ENCODE results near the gene TSPAN7. TPM values are rescaled to one million over a fixed set of nuclear protein-coding genes. Genes with fewer than 3 reads are reported as not detected.

TSPAN7 gene
- total RNA-seq, 1 experiment from 2014 or later, result not detected

- Mint-ChIP-seq H3K27ac (ENCODE audit: low read depth, unreplicated experiment) (no peak overlapping the region), H3K36me3 (ENCODE audit: insufficient read depth, unreplicated experiment) (no peaks in the 10 kb centered on the region), H3K9me3 (ENCODE audit: unreplicated experiment) (no peaks in the 10 kb centered on the region), H3K4me1 (ENCODE audit: insufficient read depth, unreplicated experiment) (no peaks in the 10 kb centered on the region), H3K27me3 (ENCODE audit: insufficient read depth, unreplicated experiment) (peaks cover 60% of the 10 kb centered on the region), H3K4me3 (ENCODE audit: unreplicated experiment) (no peak overlapping the region)
- no peak for DNase-seq (ENCODE audit: unreplicated experiment)
- TF ChIP-seq CTCF (IDR thresholded peaks at IDR 0.05; ENCODE audit: unreplicated experiment), result no peak
- intact Hi-C loops (cut with micrococcal nuclease), result no loop called here
- ChIA-PET POLR2A (no interaction called here), CTCF (interaction anchor here (0.6 to 0.7 kb wide), 2 partner anchors 18 to 1306 kb away, joined by 3 read pairs; no protein-coding TSS in a partner anchor)
- no TSS peak for BruUV-seq (replicated peaks)
Measured at GRCh38 chrX:38607976-38608375, 46.6 kb downstream of the TSPAN7 start.

- peaks cover 80% of the 10 kb centered on the region for H3K27me3 Mint-ChIP-seq (ENCODE audit: insufficient read depth, unreplicated experiment)
- no TSS peak for BruUV-seq (replicated peaks)
- intact Hi-C loops (cut with micrococcal nuclease), result no loop called here
- H3K27ac Mint-ChIP-seq (ENCODE audit: low read depth, unreplicated experiment), result no peak overlapping the region
- H3K36me3 Mint-ChIP-seq (ENCODE audit: insufficient read depth, unreplicated experiment), result no peaks in the 10 kb centered on the region
- no peak overlapping the region for H3K4me3 Mint-ChIP-seq (ENCODE audit: unreplicated experiment)
- no peaks in the 10 kb centered on the region for H3K9me3 Mint-ChIP-seq (ENCODE audit: unreplicated experiment)
- H3K4me1 Mint-ChIP-seq (ENCODE audit: insufficient read depth, unreplicated experiment), result no peaks in the 10 kb centered on the region
- DNase-seq (ENCODE audit: unreplicated experiment), result no peak
- CTCF ChIA-PET, result no interaction called here
- POLR2A ChIA-PET, result no interaction called here
- no peak for TF ChIP-seq CTCF (IDR thresholded peaks at IDR 0.05; ENCODE audit: unreplicated experiment)
Measured at GRCh38 chrX:38610849-38611248, 49.5 kb downstream of the TSPAN7 start.

- DNase-seq (ENCODE audit: unreplicated experiment), result no peak
- no peak for TF ChIP-seq CTCF (IDR thresholded peaks at IDR 0.05; ENCODE audit: unreplicated experiment)
- no peaks in the 10 kb centered on the region for H3K4me1 Mint-ChIP-seq (ENCODE audit: insufficient read depth, unreplicated experiment)
- no peak overlapping the region for H3K4me3 Mint-ChIP-seq (ENCODE audit: unreplicated experiment)
- ChIA-PET CTCF (no interaction called here), POLR2A (no interaction called here)
- no peaks in the 10 kb centered on the region for H3K36me3 Mint-ChIP-seq (ENCODE audit: insufficient read depth, unreplicated experiment)
- H3K9me3 Mint-ChIP-seq (ENCODE audit: unreplicated experiment), result no peaks in the 10 kb centered on the region
- peaks cover 86% of the 10 kb centered on the region for H3K27me3 Mint-ChIP-seq (ENCODE audit: insufficient read depth, unreplicated experiment)
- no TSS peak for BruUV-seq (replicated peaks)
- intact Hi-C loops (cut with micrococcal nuclease), result no loop called here
- H3K27ac Mint-ChIP-seq (ENCODE audit: low read depth, unreplicated experiment), result no peak overlapping the region
Measured at GRCh38 chrX:38612281-38612680, 50.9 kb downstream of the TSPAN7 start.

GRCh38 chrX:38614485-38614884 is 53.1 kb downstream of the TSPAN7 start:
- ChIA-PET POLR2A (interaction anchor here (0.7 kb wide), 1 partner anchor 516 kb away, joined by 3 read pairs; no protein-coding TSS in a partner anchor), CTCF (interaction anchor here (0.6 to 1.1 kb wide), 2 partner anchors 9 to 38 kb away, joined by 3 to 6 read pairs; no protein-coding TSS in a partner anchor)
- no peaks in the 10 kb centered on the region for H3K36me3 Mint-ChIP-seq (ENCODE audit: insufficient read depth, unreplicated experiment)
- peaks cover 86% of the 10 kb centered on the region for H3K27me3 Mint-ChIP-seq (ENCODE audit: insufficient read depth, unreplicated experiment)
- DNase-seq (ENCODE audit: unreplicated experiment), result no peak
- BruUV-seq (replicated peaks), result no TSS peak
- H3K4me3 Mint-ChIP-seq (ENCODE audit: unreplicated experiment), result no peak overlapping the region
- no peak overlapping the region for H3K27ac Mint-ChIP-seq (ENCODE audit: low read depth, unreplicated experiment)
- no peaks in the 10 kb centered on the region for H3K4me1 Mint-ChIP-seq (ENCODE audit: insufficient read depth, unreplicated experiment)
- H3K9me3 Mint-ChIP-seq (ENCODE audit: unreplicated experiment), result no peaks in the 10 kb centered on the region
- TF ChIP-seq CTCF (IDR thresholded peaks at IDR 0.05; ENCODE audit: unreplicated experiment), result no peak
- intact Hi-C loops (cut with micrococcal nuclease), result no loop called here
